NCI-H1417 (cell line): ENCODE measurements around the gene NDUFS3.
"Not testable (repeated sequence)": the region's sequence is repeated elsewhere in the genome, so short reads cannot be mapped to it uniquely, and the experiment has no call there.

Source experiments
- DNase-seq, 3 experiments: peaks; one replicate each; lab custom pipeline; 2025; lab: John Stamatoyannopoulos, UW

Gene NDUFS3

GRCh38 chr11:47578524-47579494, at the start of gene NDUFS3, which contains the start of gene KBTBD4:
NDUFS3 (plus strand) TSS chr11:47579074; CDS start chr11:47579092, 18 bp downstream.
KBTBD4 (minus strand) TSS chr11:47578970; CDS start chr11:47578951, 19 bp downstream.
- peak; percentile 97 for DNase-seq

- no peak for DNase-seq
Observed at GRCh38 chr11:47529951-47530350, 48.9 kb upstream of the NDUFS3 start.

GRCh38 chr11:47530721-47531120, 48.2 kb upstream of the NDUFS3 start:
- not testable (repeated sequence) for DNase-seq

GRCh38 chr11:47531666-47532065, 47.2 kb upstream of the NDUFS3 start:
- DNase-seq: no peak

- peak in 1 of 3 experiments; percentile 39 for DNase-seq
Observed at GRCh38 chr11:47532597-47533213, 46.2 kb upstream of the NDUFS3 start.

- DNase-seq: no peak
Observed at GRCh38 chr11:47533690-47534151, 45.2 kb upstream of the NDUFS3 start.

- DNase-seq: no peak
Observed at GRCh38 chr11:47534704-47535251, 44.1 kb upstream of the NDUFS3 start.

GRCh38 chr11:47536915-47537314, 42.0 kb upstream of the NDUFS3 start:
- DNase-seq: no peak

- DNase-seq: peak; percentile 7 to 74 (median 58)
Observed at GRCh38 chr11:47538741-47539565, 39.9 kb upstream of the NDUFS3 start.

- no peak for DNase-seq
Observed at GRCh38 chr11:47539681-47540039, 39.2 kb upstream of the NDUFS3 start.

GRCh38 chr11:47541070-47541469, 37.8 kb upstream of the NDUFS3 start:
- no peak for DNase-seq

GRCh38 chr11:47545298-47545697, 33.6 kb upstream of the NDUFS3 start:
- DNase-seq: no peak

- DNase-seq: not testable (repeated sequence)
Observed at GRCh38 chr11:47546274-47546673, 32.6 kb upstream of the NDUFS3 start.

GRCh38 chr11:47550288-47551047, 28.4 kb upstream of the NDUFS3 start:
- no peak for DNase-seq

- no peak for DNase-seq
Observed at GRCh38 chr11:47551086-47551485, 27.8 kb upstream of the NDUFS3 start.

GRCh38 chr11:47552056-47552565, 26.8 kb upstream of the NDUFS3 start:
- DNase-seq: peak; percentile 34 to 73 (median 66)

GRCh38 chr11:47552566-47553405, 26.1 kb upstream of the NDUFS3 start, which contains the start of gene CELF1:
CELF1 (minus strand) TSS chr11:47553132; CDS start chr11:47499523, 53,609 bp downstream.
- DNase-seq: peak; percentile 94 to 96 (median 95)

GRCh38 chr11:47553406-47553743, 25.5 kb upstream of the NDUFS3 start:
- DNase-seq: peak in 1 of 3 experiments; percentile 70

GRCh38 chr11:47557004-47557403, 21.9 kb upstream of the NDUFS3 start:
- DNase-seq: not testable (repeated sequence)

GRCh38 chr11:47558695-47559094, 20.2 kb upstream of the NDUFS3 start:
- DNase-seq: no peak
